Measurements from ENCODE around the gene PODXL2.
A peak's percentile ranks its signal among the peaks of the same experiment; 100 is the strongest.

The PODXL2 gene

GRCh38 chr3:127585813-127586413, 43.1 kb upstream of the PODXL2 start:
- Histone ChIP-seq H3K36me3 (ENCODE audit: control insufficient read depth, insufficient read depth, low read length) (no peaks in the 10 kb centered on the region), H3K79me2 (peaks cover 58% of the 10 kb centered on the region), H2AFZ (no peak overlapping the region), H3K9me3 (ENCODE audit: control insufficient read depth, low read length) (no peaks in the 10 kb centered on the region), H3K9ac (no peak overlapping the region), H3K4me3 (ENCODE audit: low read depth, low read length) (no peak overlapping the region), H3K27me3 (ENCODE audit: control insufficient read depth, insufficient read depth, low read length) (no peaks in the 10 kb centered on the region), H3K4me2 (ENCODE audit: low read length) (no peak overlapping the region), H3K4me1 (peaks cover 12% of the 10 kb centered on the region), H3K27ac (no peak overlapping the region)
- TF ChIP-seq, protein P1, sequence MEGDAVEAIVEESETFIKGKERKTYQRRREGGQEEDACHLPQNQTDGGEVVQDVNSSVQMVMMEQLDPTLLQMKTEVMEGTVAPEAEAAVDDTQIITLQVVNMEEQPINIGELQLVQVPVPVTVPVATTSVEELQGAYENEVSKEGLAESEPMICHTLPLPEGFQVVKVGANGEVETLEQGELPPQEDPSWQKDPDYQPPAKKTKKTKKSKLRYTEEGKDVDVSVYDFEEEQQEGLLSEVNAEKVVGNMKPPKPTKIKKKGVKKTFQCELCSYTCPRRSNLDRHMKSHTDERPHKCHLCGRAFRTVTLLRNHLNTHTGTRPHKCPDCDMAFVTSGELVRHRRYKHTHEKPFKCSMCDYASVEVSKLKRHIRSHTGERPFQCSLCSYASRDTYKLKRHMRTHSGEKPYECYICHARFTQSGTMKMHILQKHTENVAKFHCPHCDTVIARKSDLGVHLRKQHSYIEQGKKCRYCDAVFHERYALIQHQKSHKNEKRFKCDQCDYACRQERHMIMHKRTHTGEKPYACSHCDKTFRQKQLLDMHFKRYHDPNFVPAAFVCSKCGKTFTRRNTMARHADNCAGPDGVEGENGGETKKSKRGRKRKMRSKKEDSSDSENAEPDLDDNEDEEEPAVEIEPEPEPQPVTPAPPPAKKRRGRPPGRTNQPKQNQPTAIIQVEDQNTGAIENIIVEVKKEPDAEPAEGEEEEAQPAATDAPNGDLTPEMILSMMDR (IDR thresholded peaks at IDR 0.05) = no peak

GRCh38 chr3:127587876-127588275, 41.1 kb upstream of the PODXL2 start:
- H2AFZ ChIP-seq = no peak overlapping the region
- H3K79me2 ChIP-seq = peaks cover 52% of the 10 kb centered on the region
- no peaks in the 10 kb centered on the region for H3K36me3 ChIP-seq (ENCODE audit: control insufficient read depth, insufficient read depth, low read length)
- TF ChIP-seq, protein P1 (IDR thresholded peaks at IDR 0.05) = no peak
- H3K9ac ChIP-seq = no peak overlapping the region
- H3K27ac ChIP-seq = no peak overlapping the region
- H3K27me3 ChIP-seq (ENCODE audit: control insufficient read depth, insufficient read depth, low read length) = no peaks in the 10 kb centered on the region
- H3K9me3 ChIP-seq (ENCODE audit: control insufficient read depth, low read length) = no peaks in the 10 kb centered on the region
- no peak overlapping the region for H3K4me3 ChIP-seq (ENCODE audit: low read depth, low read length)
- H3K4me2 ChIP-seq (ENCODE audit: low read length) = no peak overlapping the region
- H3K4me1 ChIP-seq = peaks cover 17% of the 10 kb centered on the region

DNA sequence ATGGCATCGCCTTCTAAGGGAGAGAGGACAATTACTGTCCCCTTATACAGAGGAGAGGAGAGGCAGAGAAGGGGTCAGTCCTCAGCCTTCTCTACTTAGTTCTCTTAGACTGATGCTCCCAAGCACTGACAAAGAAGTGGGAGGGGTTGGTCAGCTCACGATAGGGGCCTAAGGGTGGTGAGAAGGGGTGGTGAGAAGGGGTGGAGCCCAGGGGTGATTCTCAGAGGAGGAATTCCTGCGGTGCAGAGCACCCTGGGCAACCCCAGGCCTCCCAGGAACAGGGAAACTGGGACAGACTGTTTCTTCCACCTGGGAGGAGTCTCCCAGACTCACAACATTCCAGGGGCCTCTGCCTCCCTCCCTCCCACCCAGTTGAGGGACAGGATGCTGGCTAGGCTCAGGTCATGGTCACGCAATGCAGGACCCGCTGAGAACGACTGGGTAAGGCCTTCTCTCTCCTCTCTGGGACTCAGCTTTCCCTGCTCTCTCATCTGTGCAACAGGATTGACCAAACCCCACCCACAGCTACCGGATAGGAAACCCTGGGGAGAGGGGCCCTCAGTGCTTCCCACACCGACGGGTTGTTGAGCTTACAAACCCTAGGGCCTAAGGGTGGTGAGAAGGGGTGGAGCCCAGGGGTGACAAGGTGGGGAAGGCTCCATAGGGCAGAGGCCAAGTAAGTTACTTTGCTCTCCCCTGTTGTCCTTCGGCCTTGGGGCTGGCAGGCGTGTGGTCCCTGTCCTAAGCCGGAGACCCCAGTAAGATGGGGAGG, 40.0 kb upstream of the PODXL2 start:
- peaks cover 17% of the 10 kb centered on the region for H3K4me1 ChIP-seq
- H3K27ac ChIP-seq = no peak overlapping the region

DNA sequence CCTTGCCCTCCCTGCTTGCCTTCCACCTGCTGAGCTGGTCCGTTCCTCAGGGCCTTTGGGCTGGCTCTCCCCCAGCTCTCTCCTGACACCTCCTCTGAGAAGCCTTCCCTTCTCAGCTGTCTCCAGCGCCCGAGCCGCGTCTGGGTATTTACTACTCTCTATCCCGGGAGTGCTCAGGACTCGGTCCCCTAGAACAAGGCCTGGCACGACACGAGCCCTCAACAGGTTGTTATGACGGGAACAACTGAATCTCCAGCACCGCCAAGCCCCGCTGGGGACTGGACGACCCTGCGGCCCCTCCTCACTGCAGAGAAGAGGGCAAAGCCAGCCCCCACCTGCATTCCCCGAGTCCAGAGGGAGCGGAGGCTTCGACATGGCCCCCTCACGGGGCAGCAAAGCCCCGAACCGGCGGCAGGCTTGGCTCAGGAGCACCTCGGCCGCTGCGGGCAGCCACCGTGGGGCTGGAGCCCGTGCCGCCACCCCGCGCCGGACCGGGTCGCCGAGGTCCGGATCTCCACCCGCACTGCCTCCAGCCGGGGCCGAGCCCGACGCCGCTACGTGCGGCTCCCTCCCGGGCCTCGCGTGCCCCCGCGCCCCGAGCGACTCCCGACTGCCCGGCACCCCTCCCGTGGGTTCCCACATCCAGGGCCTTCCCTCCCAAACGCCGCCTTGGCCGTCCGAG, 39.2 kb upstream of the PODXL2 start:
- Histone ChIP-seq H3K27me3 (ENCODE audit: control insufficient read depth, insufficient read depth, low read length) (no peaks in the 10 kb centered on the region), H3K9ac (peak overlapping the region; percentile 84), H3K4me1 (peaks cover 17% of the 10 kb centered on the region), H3K9me3 (ENCODE audit: control insufficient read depth, low read length) (no peaks in the 10 kb centered on the region), H3K36me3 (ENCODE audit: control insufficient read depth, insufficient read depth, low read length) (no peaks in the 10 kb centered on the region), H2AFZ (peak overlapping the region; percentile 86), H3K79me2 (peaks cover 46% of the 10 kb centered on the region), H3K4me2 (ENCODE audit: low read length) (peak overlapping the region; percentile 96), H3K27ac (peak overlapping the region; percentile 74), H3K4me3 (ENCODE audit: low read depth, low read length) (peak overlapping the region; percentile 85)
- TF ChIP-seq, protein P1 (IDR thresholded peaks at IDR 0.05) = no peak

More for the DNA sequence above, 40.0 kb upstream of the PODXL2 start:
- H3K9ac ChIP-seq = peak overlapping the region; percentile 84
- H3K4me2 ChIP-seq (ENCODE audit: low read length) = peak overlapping the region; percentile 96
- H3K36me3 ChIP-seq (ENCODE audit: control insufficient read depth, insufficient read depth, low read length) = no peaks in the 10 kb centered on the region
- TF ChIP-seq, protein P1 (IDR thresholded peaks at IDR 0.05) = no peak
- H3K9me3 ChIP-seq (ENCODE audit: control insufficient read depth, low read length) = no peaks in the 10 kb centered on the region
- peak overlapping the region; percentile 85 for H3K4me3 ChIP-seq (ENCODE audit: low read depth, low read length)
- H2AFZ ChIP-seq = no peak overlapping the region
- H3K79me2 ChIP-seq = peaks cover 50% of the 10 kb centered on the region
- no peaks in the 10 kb centered on the region for H3K27me3 ChIP-seq (ENCODE audit: control insufficient read depth, insufficient read depth, low read length)
